Measurements from ENCODE around the gene OR56B4.

GRCh38 chr11:6096417-6096816 lies 11.1 kb upstream of the OR56B4 start:
- TF ChIP-seq ZNF710 (CRISPR knock-in tag; IDR thresholded peaks at IDR 0.05; ENCODE audit: borderline replicate concordance) (no peak), NR2C2 (CRISPR knock-in tag; IDR thresholded peaks at IDR 0.05; ENCODE audit: borderline replicate concordance) (no peak), RFX1 (IDR thresholded peaks at IDR 0.05) (no peak), JUND (CRISPR knock-in tag; IDR thresholded peaks at IDR 0.05) (no peak), RFX5 (IDR thresholded peaks at IDR 0.05; ENCODE audit: low read depth, low read length) (no peak), RBM22 (optimal IDR thresholded peaks at IDR 0.05; ENCODE audit: low read length) (no peak), ZNF383 (CRISPR knock-in tag; IDR thresholded peaks at IDR 0.05; ENCODE audit: borderline replicate concordance) (no peak), SRSF1 (optimal IDR thresholded peaks at IDR 0.05; ENCODE audit: low read depth, low read length) (no peak), SKIL (CRISPR knock-in tag; IDR thresholded peaks at IDR 0.05; ENCODE audit: borderline replicate concordance) (no peak)
